Measurements from ENCODE around the gene TBC1D14. TPM values are rescaled to one million over a fixed set of nuclear protein-coding genes. Genes with fewer than 3 reads are reported as not detected.

The TBC1D14 gene
- total RNA-seq, 2 donors from 2014 or later: 46.7 to 49.9 TPM

GRCh38 chr4:6956434-6957147 is 47.0 kb downstream of the TBC1D14 start:
- TF ChIP-seq CTCF (IDR thresholded peaks at IDR 0.05): no peak

DNA sequence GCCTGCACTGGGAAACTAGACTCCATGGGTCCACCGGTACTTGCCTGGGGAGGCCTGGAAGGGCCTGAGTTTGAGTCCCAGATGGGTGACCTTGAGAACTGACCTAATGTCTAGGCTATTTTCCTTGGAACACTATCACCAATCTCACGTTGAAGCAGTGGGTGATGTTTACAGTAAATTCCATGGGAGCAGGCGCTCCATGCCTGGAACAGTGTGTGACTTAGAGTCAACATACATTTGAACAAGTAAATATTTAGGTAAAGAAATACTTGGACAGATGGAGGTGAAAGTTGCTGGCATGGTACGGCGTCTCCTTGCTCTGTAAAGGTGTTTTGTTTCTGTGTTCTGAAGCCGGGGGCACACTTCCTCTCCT is 47.5 kb downstream of the TBC1D14 start:
- DNase-seq (ENCODE audit: low spot score): no peak
- Histone ChIP-seq H3K27me3 (replicated peaks; ENCODE audit: insufficient read depth) (no peaks in the 10 kb centered on the region), H3K4me1 (ENCODE audit: control insufficient read depth in 1 of 2, low read depth in 2 of 2) (peaks cover 0 to 9% of the 10 kb centered on the region in 2 donors), H3K9me3 (no peaks in the 10 kb centered on the region), H3K36me3 (no peaks in the 10 kb centered on the region), H3K27ac (no peak overlapping the region), H3K4me3 (no peak overlapping the region)
- TF ChIP-seq CTCF (IDR thresholded peaks at IDR 0.05): no peak
- ATAC-seq (ENCODE audit: insufficient number of reproducible peaks, low FRiP score, low read depth): no peak

More at GRCh38 chr4:6956434-6957147, 47.0 kb downstream of the TBC1D14 start:
- peaks cover 0 to 9% of the 10 kb centered on the region in 2 donors for H3K4me1 ChIP-seq (ENCODE audit: control insufficient read depth in 1 of 2, low read depth in 2 of 2)
- no peak overlapping the region for H3K27ac ChIP-seq
- H3K4me3 ChIP-seq: no peak overlapping the region
- no peaks in the 10 kb centered on the region for H3K36me3 ChIP-seq
- no peaks in the 10 kb centered on the region for H3K9me3 ChIP-seq
- ATAC-seq (ENCODE audit: insufficient number of reproducible peaks, low FRiP score, low read depth) (no peak), DNase-seq (ENCODE audit: low spot score) (no peak)
- H3K27me3 ChIP-seq (replicated peaks; ENCODE audit: insufficient read depth): no peaks in the 10 kb centered on the region

- TF ChIP-seq CTCF (IDR thresholded peaks at IDR 0.05): no peak
- Histone ChIP-seq H3K9me3 (no peaks in the 10 kb centered on the region), H3K36me3 (no peaks in the 10 kb centered on the region), H3K4me1 (ENCODE audit: control insufficient read depth in 1 of 2, low read depth in 2 of 2) (peaks cover 0 to 9% of the 10 kb centered on the region in 2 donors), H3K27me3 (replicated peaks; ENCODE audit: insufficient read depth) (no peaks in the 10 kb centered on the region), H3K27ac (no peak overlapping the region), H3K4me3 (no peak overlapping the region)
- ATAC-seq (ENCODE audit: insufficient number of reproducible peaks, low FRiP score, low read depth) (no peak), DNase-seq (ENCODE audit: low spot score) (no peak)
Measured at GRCh38 chr4:6957994-6958393, 48.4 kb downstream of the TBC1D14 start.

DNA sequence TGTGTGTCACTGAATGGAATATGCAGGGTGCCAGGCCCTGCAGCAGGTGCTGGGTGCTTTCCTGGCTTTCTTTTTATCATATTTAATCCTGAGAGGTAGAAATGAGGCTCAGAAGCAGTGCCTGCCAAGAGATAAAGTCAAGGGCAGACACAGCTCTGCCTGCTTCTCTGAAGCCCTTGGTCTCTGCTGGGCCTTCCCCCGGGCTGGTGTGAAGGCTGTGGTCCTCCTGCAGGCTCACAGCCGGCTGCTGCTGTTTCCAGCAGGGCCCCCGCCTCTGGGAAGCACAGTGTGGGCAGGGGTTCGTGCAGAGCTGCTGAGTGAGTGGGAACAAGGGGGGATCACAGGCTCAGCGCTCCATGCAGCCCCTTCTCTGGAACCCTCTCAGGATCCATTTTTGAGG is 49.6 kb downstream of the TBC1D14 start:
- H3K27me3 ChIP-seq (replicated peaks; ENCODE audit: insufficient read depth): no peaks in the 10 kb centered on the region
- no peaks in the 10 kb centered on the region for H3K9me3 ChIP-seq
- ATAC-seq (ENCODE audit: insufficient number of reproducible peaks, low FRiP score, low read depth) (no peak), DNase-seq (ENCODE audit: low spot score) (no peak)
- no peak overlapping the region for H3K27ac ChIP-seq
- no peak for TF ChIP-seq CTCF (IDR thresholded peaks at IDR 0.05)
- peaks cover 0 to under 1% of the 10 kb centered on the region in 2 donors for H3K4me1 ChIP-seq (ENCODE audit: control insufficient read depth in 1 of 2, low read depth in 2 of 2)
- no peak overlapping the region for H3K4me3 ChIP-seq
- no peaks in the 10 kb centered on the region for H3K36me3 ChIP-seq

- Histone ChIP-seq H3K36me3 (no peaks in the 10 kb centered on the region), H3K9me3 (no peaks in the 10 kb centered on the region), H3K27ac (no peak overlapping the region), H3K27me3 (replicated peaks; ENCODE audit: insufficient read depth) (no peaks in the 10 kb centered on the region), H3K4me3 (no peak overlapping the region), H3K4me1 (ENCODE audit: control insufficient read depth in 1 of 2, low read depth in 2 of 2) (no peaks in the 10 kb centered on the region)
- no peak for TF ChIP-seq CTCF (IDR thresholded peaks at IDR 0.05)
- ATAC-seq (ENCODE audit: insufficient number of reproducible peaks, low FRiP score, low read depth): no peak
- no peak for DNase-seq (ENCODE audit: low spot score)
Measured at GRCh38 chr4:6960154-6960553, 50.5 kb downstream of the TBC1D14 start.
